Duodenal mucosa (tissue), 2 donors: ENCODE measurements around the gene OTOP2.

ENCODE experiments used
- H3K27ac ChIP-seq: one replicate; pipeline ENCODE4 v1.7.0; 2013; ENCODE audit warnings: low read depth, low read length
- H3K27me3 ChIP-seq, 2 donors: one replicate each; pipeline ENCODE4 v1.7.0; 2013; ENCODE audit warnings: low read length in 2 of 2, control low read depth in 1 of 2; ENCODE audit not compliant: insufficient read depth in 2 of 2, control insufficient read depth in 1 of 2
- H3K36me3 ChIP-seq, 2 donors: one replicate each; pipeline ENCODE4 v1.7.0; 2013; ENCODE audit warnings: low read length in 2 of 2, control low read depth in 1 of 2; ENCODE audit not compliant: insufficient read depth in 2 of 2, control insufficient read depth in 1 of 2
- H3K4me1 ChIP-seq, 2 donors: one replicate each; pipeline ENCODE4 v1.7.0; 2013; ENCODE audit warnings: low read length in 2 of 2, control low read depth in 1 of 2; ENCODE audit not compliant: insufficient read depth in 2 of 2, control insufficient read depth in 1 of 2
- H3K4me3 ChIP-seq, 2 donors: one replicate each; pipeline ENCODE4 v1.7.0; 2013; ENCODE audit warnings: low read length in 2 of 2, low read depth in 1 of 2
- H3K9ac ChIP-seq, 2 donors: one replicate each; pipeline ENCODE4 v1.7.0; 2013; ENCODE audit warnings: low read length in 2 of 2, low read depth in 1 of 2
- H3K9me3 ChIP-seq, 2 donors: one replicate each; pipeline ENCODE4 v1.7.0; 2013; ENCODE audit warnings: low read length in 2 of 2, control low read depth in 1 of 2; ENCODE audit not compliant: control insufficient read depth in 1 of 2

OTOP2 gene

GRCh38 chr17:74924250-74924948, at the start of gene OTOP2:
Gene OTOP2, plus strand, starts transcription at chr17:74924273. Its CDS starts 360 bp downstream, at chr17:74924633.
- peak within 1 kb of the TSS in 1 of 2 donors; percentile 19 for H3K9ac ChIP-seq
- H3K4me1 ChIP-seq: peaks cover 10% of the 10 kb centered on the region in 2 donors
- peaks cover 57 to 61% of the 10 kb centered on the region in 2 donors for H3K27me3 ChIP-seq
- no peaks in the 10 kb centered on the region for H3K9me3 ChIP-seq
- H3K27ac ChIP-seq: no peak within 1 kb of the TSS
- peak within 1 kb of the TSS in 1 of 2 donors; percentile 43 for H3K4me3 ChIP-seq
- H3K36me3 ChIP-seq: no peaks in the 10 kb centered on the region

- H3K27ac ChIP-seq: no peak overlapping the region
- H3K4me3 ChIP-seq: no peak overlapping the region
- no peaks in the 10 kb centered on the region for H3K36me3 ChIP-seq
- peaks cover 0 to 2% of the 10 kb centered on the region in 2 donors for H3K27me3 ChIP-seq
- H3K9ac ChIP-seq: no peak overlapping the region
- peaks cover 22 to 27% of the 10 kb centered on the region in 2 donors for H3K4me1 ChIP-seq
- no peaks in the 10 kb centered on the region for H3K9me3 ChIP-seq
These were observed 49.4 kb upstream of the OTOP2 start for GRCh38 chr17:74874615-74875037.

GRCh38 chr17:74875155-74875976, 48.7 kb upstream of the OTOP2 start:
- H3K4me1 ChIP-seq: peaks cover 22 to 27% of the 10 kb centered on the region in 2 donors
- H3K9ac ChIP-seq: no peak overlapping the region
- H3K4me3 ChIP-seq: no peak overlapping the region
- no peak overlapping the region for H3K27ac ChIP-seq
- no peaks in the 10 kb centered on the region for H3K36me3 ChIP-seq
- H3K27me3 ChIP-seq: peaks cover 0 to 4% of the 10 kb centered on the region in 2 donors
- no peaks in the 10 kb centered on the region for H3K9me3 ChIP-seq

- H3K4me3 ChIP-seq: no peak overlapping the region
- H3K27ac ChIP-seq: no peak overlapping the region
- no peaks in the 10 kb centered on the region for H3K9me3 ChIP-seq
- peaks cover 0 to 4% of the 10 kb centered on the region in 2 donors for H3K27me3 ChIP-seq
- H3K9ac ChIP-seq: no peak overlapping the region
- no peaks in the 10 kb centered on the region for H3K36me3 ChIP-seq
- peaks cover 22 to 27% of the 10 kb centered on the region in 2 donors for H3K4me1 ChIP-seq
These were observed 48.0 kb upstream of the OTOP2 start for GRCh38 chr17:74875977-74876593.

GRCh38 chr17:74877592-74878548, 46.2 kb upstream of the OTOP2 start:
- H3K4me1 ChIP-seq: peaks cover 12 to 16% of the 10 kb centered on the region in 2 donors
- H3K9ac ChIP-seq: no peak overlapping the region
- H3K9me3 ChIP-seq: no peaks in the 10 kb centered on the region
- H3K27ac ChIP-seq: no peak overlapping the region
- peaks cover 0 to 4% of the 10 kb centered on the region in 2 donors for H3K27me3 ChIP-seq
- H3K36me3 ChIP-seq: no peaks in the 10 kb centered on the region
- no peak overlapping the region for H3K4me3 ChIP-seq

- peaks cover 0 to 4% of the 10 kb centered on the region in 2 donors for H3K27me3 ChIP-seq
- H3K4me1 ChIP-seq: peaks cover 12 to 16% of the 10 kb centered on the region in 2 donors
- H3K36me3 ChIP-seq: no peaks in the 10 kb centered on the region
- H3K9me3 ChIP-seq: no peaks in the 10 kb centered on the region
- H3K9ac ChIP-seq: no peak overlapping the region
- H3K27ac ChIP-seq: no peak overlapping the region
- no peak overlapping the region for H3K4me3 ChIP-seq
These were observed 45.4 kb upstream of the OTOP2 start for GRCh38 chr17:74878658-74879057.

GRCh38 chr17:74879308-74879707, 44.8 kb upstream of the OTOP2 start:
- Histone ChIP-seq H3K36me3 (no peaks in the 10 kb centered on the region), H3K9me3 (no peaks in the 10 kb centered on the region), H3K27me3 (peaks cover 0 to 4% of the 10 kb centered on the region in 2 donors), H3K27ac (no peak overlapping the region), H3K9ac (no peak overlapping the region), H3K4me3 (no peak overlapping the region), H3K4me1 (peaks cover 6 to 10% of the 10 kb centered on the region in 2 donors)

GRCh38 chr17:74881073-74881472, 43.0 kb upstream of the OTOP2 start:
- Histone ChIP-seq H3K4me1 (peaks cover 6 to 10% of the 10 kb centered on the region in 2 donors), H3K9ac (no peak overlapping the region), H3K27me3 (peaks cover 0 to 4% of the 10 kb centered on the region in 2 donors), H3K9me3 (no peaks in the 10 kb centered on the region), H3K36me3 (no peaks in the 10 kb centered on the region), H3K27ac (no peak overlapping the region), H3K4me3 (no peak overlapping the region)

GRCh38 chr17:74882517-74883240, 41.4 kb upstream of the OTOP2 start:
- no peaks in the 10 kb centered on the region for H3K36me3 ChIP-seq
- H3K4me3 ChIP-seq: no peak overlapping the region
- peaks cover 0 to 4% of the 10 kb centered on the region in 2 donors for H3K27me3 ChIP-seq
- H3K9me3 ChIP-seq: no peaks in the 10 kb centered on the region
- H3K9ac ChIP-seq: no peak overlapping the region
- H3K4me1 ChIP-seq: peaks cover 6 to 9% of the 10 kb centered on the region in 2 donors
- H3K27ac ChIP-seq: no peak overlapping the region
